ENCODE measurements around the gene GOLGA8R. TPM values are rescaled to one million over a fixed set of nuclear protein-coding genes. Genes with fewer than 3 reads are reported as not detected.
"Not testable (repeated sequence)": the region's sequence is repeated elsewhere in the genome, so short reads cannot be mapped to it uniquely, and the experiment has no call there.

Gene GOLGA8R
- total and polyA plus RNA-seq, 2 donors (not counting 1 experiment from before 2014, with no cell fraction given): 2.0 to 4.8 TPM

DNA sequence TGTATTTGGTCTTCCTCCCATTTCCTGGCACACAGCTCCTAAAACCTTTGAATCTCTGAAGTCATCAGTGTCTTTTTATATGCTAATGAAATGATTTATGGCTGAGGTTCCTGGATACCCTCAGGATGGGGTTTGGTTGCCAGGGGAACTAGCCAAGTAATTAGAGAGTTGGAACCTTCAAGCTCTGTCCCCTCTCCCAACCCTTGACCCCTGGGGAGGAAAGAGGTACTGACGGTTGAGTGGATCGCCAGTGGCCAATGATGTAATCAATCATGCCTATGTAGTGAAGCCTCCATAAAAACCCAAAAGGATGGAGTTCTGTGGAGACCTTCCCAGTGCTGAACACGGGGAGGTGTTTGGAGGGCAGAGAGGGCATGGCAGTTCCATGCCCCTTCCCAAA, 45.8 kb downstream of the GOLGA8R start:
- ATAC-seq (ENCODE audit: low read depth); H2AFZ ChIP-seq (ENCODE audit: insufficient read depth, low read depth, low read length, poor library complexity, severe bottlenecking); H3K4me1 Mint-ChIP-seq; DNase-seq; H3K9me3 ChIP-seq (ENCODE audit: control extremely low read depth in 1 of 3, control insufficient read depth in 2 of 3, insufficient read depth in 1 of 3, low read length in 2 of 3); CTCF ChIA-PET; H3K4me3 Mint-ChIP-seq; H3K4me2 ChIP-seq (replicated peaks; ENCODE audit: low read depth, low read length, poor library complexity, severe bottlenecking); H3K4me1 ChIP-seq (ENCODE audit: control insufficient read depth in 2 of 2, insufficient read depth in 2 of 2, low read length in 2 of 2); H3K27ac Mint-ChIP-seq; H4K20me1 ChIP-seq (ENCODE audit: control insufficient read depth, insufficient read depth, low read length, poor library complexity, severe bottlenecking); H3K36me3 ChIP-seq (replicated peaks in 1 of 2; ENCODE audit: control extremely low read depth in 1 of 2, control insufficient read depth in 1 of 2, extremely low read depth in 1 of 2, insufficient read depth in 2 of 2, low read length in 1 of 2); H3K79me2 ChIP-seq (ENCODE audit: control insufficient read depth, insufficient read depth, low read length); H3K27me3 ChIP-seq (replicated peaks in 1 of 4; ENCODE audit: control extremely low read depth in 1 of 4, control insufficient read depth in 3 of 4, insufficient read depth in 4 of 4, low read length in 3 of 4); H3K9me3 Mint-ChIP-seq (ENCODE audit: insufficient read depth); POLR2A ChIA-PET; H3K27ac ChIP-seq (ENCODE audit: low read length in 2 of 2); intact Hi-C loops (cut with micrococcal nuclease); H3K27me3 Mint-ChIP-seq; H3K9ac ChIP-seq (ENCODE audit: low read length); H3K4me3 ChIP-seq (ENCODE audit: control extremely low read depth in 1 of 5, extremely low read depth in 1 of 5, insufficient read depth in 1 of 5, low read depth in 2 of 5, low read length in 4 of 5): not testable (repeated sequence)
- no CpG with 5 or more reads among the region's 3 CpGs for WGBS (ENCODE audit: insufficient coverage)

DNA sequence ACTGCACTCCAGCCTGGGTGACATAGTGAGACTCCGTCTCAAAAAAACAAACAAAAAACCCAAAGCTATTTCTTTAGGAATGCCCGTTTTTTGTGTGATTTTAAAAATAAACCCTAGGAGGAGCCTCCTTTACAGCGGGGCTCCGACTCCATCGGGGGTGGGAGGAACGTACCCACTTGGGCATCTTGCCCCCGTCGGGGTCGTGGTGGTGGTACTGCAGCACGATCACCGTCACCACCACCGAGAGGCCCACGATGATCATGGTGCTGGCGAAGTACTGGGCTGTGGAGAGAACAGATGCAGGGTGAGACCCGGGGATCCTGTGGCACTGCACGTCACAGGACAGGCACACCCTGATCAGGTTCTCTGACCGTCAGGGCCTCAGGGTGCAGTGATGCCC, 46.8 kb downstream of the GOLGA8R start:
- H3K9ac ChIP-seq (ENCODE audit: low read length); intact Hi-C loops (cut with micrococcal nuclease); DNase-seq; H3K27me3 ChIP-seq (replicated peaks in 1 of 4; ENCODE audit: control extremely low read depth in 1 of 4, control insufficient read depth in 3 of 4, insufficient read depth in 4 of 4, low read length in 3 of 4); H3K36me3 ChIP-seq (replicated peaks in 1 of 2; ENCODE audit: control extremely low read depth in 1 of 2, control insufficient read depth in 1 of 2, extremely low read depth in 1 of 2, insufficient read depth in 2 of 2, low read length in 1 of 2); H3K27ac Mint-ChIP-seq; H4K20me1 ChIP-seq (ENCODE audit: control insufficient read depth, insufficient read depth, low read length, poor library complexity, severe bottlenecking); H3K9me3 ChIP-seq (ENCODE audit: control extremely low read depth in 1 of 3, control insufficient read depth in 2 of 3, insufficient read depth in 1 of 3, low read length in 2 of 3); H3K27me3 Mint-ChIP-seq; H3K27ac ChIP-seq (ENCODE audit: low read length in 2 of 2); H3K4me2 ChIP-seq (replicated peaks; ENCODE audit: low read depth, low read length, poor library complexity, severe bottlenecking); H3K4me1 ChIP-seq (ENCODE audit: control insufficient read depth in 2 of 2, insufficient read depth in 2 of 2, low read length in 2 of 2); H3K4me3 ChIP-seq (ENCODE audit: control extremely low read depth in 1 of 5, extremely low read depth in 1 of 5, insufficient read depth in 1 of 5, low read depth in 2 of 5, low read length in 4 of 5); H2AFZ ChIP-seq (ENCODE audit: insufficient read depth, low read depth, low read length, poor library complexity, severe bottlenecking); H3K4me1 Mint-ChIP-seq; H3K9me3 Mint-ChIP-seq (ENCODE audit: insufficient read depth); H3K79me2 ChIP-seq (ENCODE audit: control insufficient read depth, insufficient read depth, low read length); ATAC-seq (ENCODE audit: low read depth); POLR2A ChIA-PET; H3K4me3 Mint-ChIP-seq; CTCF ChIA-PET: not testable (repeated sequence)
- WGBS (ENCODE audit: insufficient coverage): 86% methylated on average over 3 of the region's 17 CpGs

DNA sequence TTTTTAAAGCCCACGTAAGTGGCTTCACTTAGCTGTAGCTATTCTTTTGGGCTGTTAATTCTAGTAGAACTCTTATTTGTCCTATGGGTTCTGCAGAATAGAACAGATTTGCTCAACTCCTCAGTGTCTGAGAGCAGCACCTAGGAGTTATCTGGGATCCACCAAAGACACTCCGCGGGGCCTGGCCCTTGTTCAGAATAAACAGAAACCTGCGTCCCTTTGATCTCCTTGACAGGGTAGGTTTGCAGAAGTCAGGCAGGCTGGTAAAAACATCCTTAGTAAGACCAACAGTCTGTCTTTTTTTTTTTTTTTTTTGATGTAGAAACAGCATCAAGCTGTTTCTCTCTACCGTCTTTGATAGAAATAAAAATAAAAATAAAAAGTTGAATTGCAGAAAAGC, 52.7 kb downstream of the GOLGA8R start:
- H3K4me1 Mint-ChIP-seq; DNase-seq; H3K4me2 ChIP-seq (replicated peaks; ENCODE audit: low read depth, low read length, poor library complexity, severe bottlenecking); intact Hi-C loops (cut with micrococcal nuclease); H3K36me3 ChIP-seq (replicated peaks in 1 of 2; ENCODE audit: control extremely low read depth in 1 of 2, control insufficient read depth in 1 of 2, extremely low read depth in 1 of 2, insufficient read depth in 2 of 2, low read length in 1 of 2); POLR2A ChIA-PET; H3K4me3 ChIP-seq (ENCODE audit: control extremely low read depth in 1 of 5, extremely low read depth in 1 of 5, insufficient read depth in 1 of 5, low read depth in 2 of 5, low read length in 4 of 5); H4K20me1 ChIP-seq (ENCODE audit: control insufficient read depth, insufficient read depth, low read length, poor library complexity, severe bottlenecking); H3K79me2 ChIP-seq (ENCODE audit: control insufficient read depth, insufficient read depth, low read length); H3K27ac Mint-ChIP-seq; ATAC-seq (ENCODE audit: low read depth); H3K27me3 Mint-ChIP-seq; H3K9ac ChIP-seq (ENCODE audit: low read length); H3K27ac ChIP-seq (ENCODE audit: low read length in 2 of 2); CTCF ChIA-PET; H3K4me1 ChIP-seq (ENCODE audit: control insufficient read depth in 2 of 2, insufficient read depth in 2 of 2, low read length in 2 of 2); H3K9me3 ChIP-seq (ENCODE audit: control extremely low read depth in 1 of 3, control insufficient read depth in 2 of 3, insufficient read depth in 1 of 3, low read length in 2 of 3); H3K9me3 Mint-ChIP-seq (ENCODE audit: insufficient read depth); H3K27me3 ChIP-seq (replicated peaks in 1 of 4; ENCODE audit: control extremely low read depth in 1 of 4, control insufficient read depth in 3 of 4, insufficient read depth in 4 of 4, low read length in 3 of 4); H2AFZ ChIP-seq (ENCODE audit: insufficient read depth, low read depth, low read length, poor library complexity, severe bottlenecking); H3K4me3 Mint-ChIP-seq: not testable (repeated sequence)
- no CpG with 5 or more reads among the region's 5 CpGs for WGBS (ENCODE audit: insufficient coverage)

DNA sequence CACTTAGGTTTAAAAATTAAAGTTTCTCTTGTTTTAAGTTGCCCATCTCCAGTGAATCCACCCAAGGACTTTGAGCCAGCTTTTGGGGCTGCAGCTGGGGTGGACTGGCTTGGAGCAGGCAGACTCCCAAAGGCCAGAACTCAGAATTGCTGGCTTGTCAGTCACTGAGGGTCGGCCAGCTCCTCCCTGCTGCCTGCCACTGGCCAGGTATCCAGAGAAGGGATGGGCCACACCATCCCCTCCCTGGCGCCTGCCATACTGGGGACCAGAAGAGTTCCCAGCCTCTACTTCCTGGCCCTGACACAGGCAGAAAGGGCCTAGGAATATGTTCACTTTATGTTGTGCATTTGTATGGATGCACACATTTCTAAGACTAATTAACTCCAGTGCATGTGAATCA, 53.1 kb downstream of the GOLGA8R start:
- CTCF ChIA-PET; ATAC-seq (ENCODE audit: low read depth); intact Hi-C loops (cut with micrococcal nuclease): not testable (repeated sequence)

More for the DNA sequence above, 53.1 kb downstream of the GOLGA8R start:
- H3K4me1 Mint-ChIP-seq; H3K79me2 ChIP-seq (ENCODE audit: control insufficient read depth, insufficient read depth, low read length); H3K27me3 ChIP-seq (replicated peaks in 1 of 4; ENCODE audit: control extremely low read depth in 1 of 4, control insufficient read depth in 3 of 4, insufficient read depth in 4 of 4, low read length in 3 of 4); H3K4me3 ChIP-seq (ENCODE audit: control extremely low read depth in 1 of 5, extremely low read depth in 1 of 5, insufficient read depth in 1 of 5, low read depth in 2 of 5, low read length in 4 of 5); H3K4me1 ChIP-seq (ENCODE audit: control insufficient read depth in 2 of 2, insufficient read depth in 2 of 2, low read length in 2 of 2); H3K27me3 Mint-ChIP-seq; H3K9me3 ChIP-seq (ENCODE audit: control extremely low read depth in 1 of 3, control insufficient read depth in 2 of 3, insufficient read depth in 1 of 3, low read length in 2 of 3); H3K27ac Mint-ChIP-seq; H3K9ac ChIP-seq (ENCODE audit: low read length); H3K9me3 Mint-ChIP-seq (ENCODE audit: insufficient read depth); POLR2A ChIA-PET; H3K27ac ChIP-seq (ENCODE audit: low read length in 2 of 2); H2AFZ ChIP-seq (ENCODE audit: insufficient read depth, low read depth, low read length, poor library complexity, severe bottlenecking); DNase-seq; H3K36me3 ChIP-seq (replicated peaks in 1 of 2; ENCODE audit: control extremely low read depth in 1 of 2, control insufficient read depth in 1 of 2, extremely low read depth in 1 of 2, insufficient read depth in 2 of 2, low read length in 1 of 2); H3K4me2 ChIP-seq (replicated peaks; ENCODE audit: low read depth, low read length, poor library complexity, severe bottlenecking); H4K20me1 ChIP-seq (ENCODE audit: control insufficient read depth, insufficient read depth, low read length, poor library complexity, severe bottlenecking); H3K4me3 Mint-ChIP-seq: not testable (repeated sequence)
- WGBS (ENCODE audit: insufficient coverage): no CpG with 5 or more reads among the region's 2 CpGs
